Measurements from ENCODE around the gene SLC25A1. TPM values are rescaled to one million over a fixed set of nuclear protein-coding genes. Genes with fewer than 3 reads are reported as not detected.

Gene SLC25A1
- total and polyA plus RNA-seq, 2 experiments from 2014 or later: 140 to 238 TPM

DNA sequence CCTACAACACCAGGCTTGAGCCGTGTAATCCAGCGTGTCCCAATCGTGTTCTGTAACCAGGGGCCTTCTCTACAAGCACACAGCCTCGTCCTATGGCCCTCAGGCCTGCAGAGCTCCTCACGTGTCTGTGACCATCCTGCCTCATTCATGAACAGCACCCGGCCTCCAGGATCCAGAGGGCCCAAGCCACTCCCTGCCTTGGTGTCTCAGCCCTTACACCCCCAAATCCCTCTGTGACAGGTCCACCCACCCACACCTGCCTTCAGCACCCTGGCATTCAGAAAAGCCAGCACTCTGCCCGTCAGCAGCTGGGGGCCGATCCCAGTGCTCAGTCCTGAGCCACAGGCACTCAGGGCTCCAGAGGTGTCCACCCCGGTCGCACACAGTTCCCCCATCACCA lies 41.6 kb downstream of the SLC25A1 start:
- no peaks in the 10 kb centered on the region for H3K4me1 ChIP-seq (ENCODE audit: low read depth)
- H3K36me3 ChIP-seq: peaks cover 27% of the 10 kb centered on the region
- no peaks in the 10 kb centered on the region for H3K9me3 ChIP-seq (ENCODE audit: low read depth)
- no peaks in the 10 kb centered on the region for H3K27me3 ChIP-seq
- no peak overlapping the region for H3K4me3 ChIP-seq
- TF ChIP-seq, protein P1, sequence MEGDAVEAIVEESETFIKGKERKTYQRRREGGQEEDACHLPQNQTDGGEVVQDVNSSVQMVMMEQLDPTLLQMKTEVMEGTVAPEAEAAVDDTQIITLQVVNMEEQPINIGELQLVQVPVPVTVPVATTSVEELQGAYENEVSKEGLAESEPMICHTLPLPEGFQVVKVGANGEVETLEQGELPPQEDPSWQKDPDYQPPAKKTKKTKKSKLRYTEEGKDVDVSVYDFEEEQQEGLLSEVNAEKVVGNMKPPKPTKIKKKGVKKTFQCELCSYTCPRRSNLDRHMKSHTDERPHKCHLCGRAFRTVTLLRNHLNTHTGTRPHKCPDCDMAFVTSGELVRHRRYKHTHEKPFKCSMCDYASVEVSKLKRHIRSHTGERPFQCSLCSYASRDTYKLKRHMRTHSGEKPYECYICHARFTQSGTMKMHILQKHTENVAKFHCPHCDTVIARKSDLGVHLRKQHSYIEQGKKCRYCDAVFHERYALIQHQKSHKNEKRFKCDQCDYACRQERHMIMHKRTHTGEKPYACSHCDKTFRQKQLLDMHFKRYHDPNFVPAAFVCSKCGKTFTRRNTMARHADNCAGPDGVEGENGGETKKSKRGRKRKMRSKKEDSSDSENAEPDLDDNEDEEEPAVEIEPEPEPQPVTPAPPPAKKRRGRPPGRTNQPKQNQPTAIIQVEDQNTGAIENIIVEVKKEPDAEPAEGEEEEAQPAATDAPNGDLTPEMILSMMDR (IDR thresholded peaks at IDR 0.05; ENCODE audit: low read depth, low read length): no peak
- DNase-seq (ENCODE audit: low read depth in 1 of 2, low spot score in 1 of 2): no peak
- no peak overlapping the region for H3K27ac ChIP-seq

DNA sequence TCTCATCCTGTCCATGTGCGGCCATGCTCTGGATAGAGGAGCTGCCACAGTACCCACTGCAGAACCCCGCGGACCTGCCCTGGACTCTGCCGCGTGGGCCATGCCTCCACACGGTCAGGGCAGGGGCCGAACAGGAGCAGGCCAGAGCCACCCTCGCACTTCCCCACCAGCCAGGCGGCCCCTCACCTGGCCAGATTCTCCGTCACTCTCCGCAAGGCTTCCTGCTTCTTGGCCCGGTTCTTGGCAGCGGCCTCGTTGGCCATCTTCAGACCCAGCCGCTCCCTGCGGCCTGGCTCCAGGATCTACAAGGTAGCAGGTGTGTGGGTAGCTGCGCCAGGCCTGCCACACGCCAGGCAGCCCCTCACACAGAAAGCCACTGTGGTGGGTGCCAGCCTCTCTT lies 43.7 kb downstream of the SLC25A1 start:
- Histone ChIP-seq H3K4me1 (ENCODE audit: low read depth) (no peaks in the 10 kb centered on the region), H3K27ac (no peak overlapping the region), H3K36me3 (peaks cover 13% of the 10 kb centered on the region), H3K27me3 (no peaks in the 10 kb centered on the region), H3K9me3 (ENCODE audit: low read depth) (no peaks in the 10 kb centered on the region), H3K4me3 (no peak overlapping the region)
- TF ChIP-seq, protein P1 (IDR thresholded peaks at IDR 0.05; ENCODE audit: low read depth, low read length): no peak
- DNase-seq (ENCODE audit: low read depth in 1 of 2, low spot score in 1 of 2): no peak

DNA sequence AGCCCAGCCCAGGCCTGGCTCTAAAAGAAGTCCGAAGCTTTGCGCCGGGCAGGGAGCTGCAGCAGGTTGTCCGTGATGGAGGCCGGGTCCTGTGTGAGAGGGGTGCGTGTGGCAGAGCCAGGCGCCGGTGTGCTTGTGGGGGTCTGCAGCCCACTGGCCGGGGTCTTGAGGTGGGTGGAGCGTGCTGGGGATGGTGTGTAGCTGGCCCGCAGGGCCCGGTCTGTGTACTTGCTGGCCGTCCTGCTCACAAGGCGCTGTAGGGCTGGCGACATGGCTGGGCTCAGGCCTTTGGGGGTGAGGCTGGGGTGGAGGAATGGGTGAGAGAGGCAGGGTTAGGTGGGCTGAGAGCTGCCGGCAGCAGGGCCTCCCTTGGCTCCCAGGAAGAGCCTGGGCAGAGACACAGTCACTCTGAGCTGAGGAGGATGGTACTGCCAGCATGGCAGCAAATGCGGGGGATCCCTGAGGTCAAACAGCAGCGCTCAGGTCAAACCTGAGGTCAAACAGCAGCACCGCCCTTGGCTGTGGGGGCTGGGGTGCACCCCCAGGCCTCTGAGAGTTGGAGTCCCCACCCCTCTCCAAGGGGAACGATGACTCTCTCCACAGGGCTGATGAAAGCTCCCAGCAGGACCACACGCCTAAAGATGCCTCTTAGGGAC lies 44.2 kb downstream of the SLC25A1 start:
- no peaks in the 10 kb centered on the region for H3K4me1 ChIP-seq (ENCODE audit: low read depth)
- peaks cover 13% of the 10 kb centered on the region for H3K36me3 ChIP-seq
- no peaks in the 10 kb centered on the region for H3K27me3 ChIP-seq
- TF ChIP-seq, protein P1 (IDR thresholded peaks at IDR 0.05; ENCODE audit: low read depth, low read length): no peak
- DNase-seq (ENCODE audit: low read depth in 1 of 2, low spot score in 1 of 2): no peak
- no peak overlapping the region for H3K4me3 ChIP-seq
- no peaks in the 10 kb centered on the region for H3K9me3 ChIP-seq (ENCODE audit: low read depth)
- no peak overlapping the region for H3K27ac ChIP-seq

- H3K27me3 ChIP-seq: no peaks in the 10 kb centered on the region
- TF ChIP-seq, protein P1 (IDR thresholded peaks at IDR 0.05; ENCODE audit: low read depth, low read length): no peak
- no peak overlapping the region for H3K27ac ChIP-seq
- peaks cover 13% of the 10 kb centered on the region for H3K36me3 ChIP-seq
- no peak overlapping the region for H3K4me3 ChIP-seq
- DNase-seq (ENCODE audit: low read depth in 1 of 2, low spot score in 1 of 2): no peak
- H3K4me1 ChIP-seq (ENCODE audit: low read depth): no peaks in the 10 kb centered on the region
- H3K9me3 ChIP-seq (ENCODE audit: low read depth): no peaks in the 10 kb centered on the region
Observed at GRCh38 chr22:19133561-19133960, 45.0 kb downstream of the SLC25A1 start.

- Histone ChIP-seq H3K27ac (no peak overlapping the region), H3K4me3 (no peak overlapping the region), H3K9me3 (ENCODE audit: low read depth) (no peaks in the 10 kb centered on the region), H3K36me3 (peaks cover 6% of the 10 kb centered on the region), H3K27me3 (no peaks in the 10 kb centered on the region), H3K4me1 (ENCODE audit: low read depth) (no peaks in the 10 kb centered on the region)
- TF ChIP-seq, protein P1 (IDR thresholded peaks at IDR 0.05; ENCODE audit: low read depth, low read length): no peak
- no peak for DNase-seq (ENCODE audit: low read depth in 1 of 2, low spot score in 1 of 2)
Observed at GRCh38 chr22:19132693-19133400, 45.7 kb downstream of the SLC25A1 start.

Measured in cardiac muscle cell (in vitro differentiated cells and primary cell).